HT1080 (cell line): ENCODE measurements around the gene HEPACAM. TPM values are rescaled to one million over a fixed set of nuclear protein-coding genes. Genes with fewer than 3 reads are reported as not detected.

Experiments
- DNase-seq: peaks from one replicate; pipeline ENCODE4 v3.0.0-alpha.2; 2015; ENCODE audit warnings: low read depth
- total RNA-seq: library from RNA; depleted of rRNA; stranded (reverse); fragments of >200 nt; shearing (Covaris generic); gene quantifications from 2 replicates; pipeline ENCODE4 v1.2.3, GENCODE V29; 2014

Gene HEPACAM
- total RNA-seq, 1 experiment from 2014 or later: 0.29 TPM

DNA sequence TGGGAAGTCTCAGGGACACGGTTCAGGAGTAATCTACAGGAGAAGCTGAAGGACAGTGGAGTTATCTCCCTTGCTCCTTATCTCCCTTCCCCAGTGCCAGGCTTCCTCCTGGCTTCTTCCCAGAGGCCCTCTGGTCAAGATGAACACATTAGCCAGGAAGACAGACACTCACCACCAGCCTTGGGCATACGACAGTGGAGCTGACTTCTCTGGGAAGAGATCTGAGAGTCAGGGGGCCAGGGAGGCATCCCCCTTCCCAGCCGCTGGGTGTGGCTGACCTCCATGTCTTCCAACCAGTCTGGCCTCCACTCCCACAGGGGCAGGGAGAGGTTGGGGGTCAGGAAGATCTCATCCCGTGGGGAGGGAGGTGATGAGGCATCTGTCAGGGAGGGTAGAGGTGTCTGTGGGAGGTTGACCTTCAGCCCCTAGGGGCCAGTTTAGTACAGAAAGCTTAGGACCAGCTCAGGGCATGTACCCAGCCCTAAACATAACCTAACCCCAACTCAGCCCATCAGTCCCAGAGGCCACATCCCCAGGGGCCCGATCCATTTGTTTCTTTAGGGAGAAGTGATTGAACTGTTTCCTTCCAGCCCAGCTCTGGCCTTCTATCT is 50.9 kb downstream of the HEPACAM start:
- DNase-seq: no peak

DNA sequence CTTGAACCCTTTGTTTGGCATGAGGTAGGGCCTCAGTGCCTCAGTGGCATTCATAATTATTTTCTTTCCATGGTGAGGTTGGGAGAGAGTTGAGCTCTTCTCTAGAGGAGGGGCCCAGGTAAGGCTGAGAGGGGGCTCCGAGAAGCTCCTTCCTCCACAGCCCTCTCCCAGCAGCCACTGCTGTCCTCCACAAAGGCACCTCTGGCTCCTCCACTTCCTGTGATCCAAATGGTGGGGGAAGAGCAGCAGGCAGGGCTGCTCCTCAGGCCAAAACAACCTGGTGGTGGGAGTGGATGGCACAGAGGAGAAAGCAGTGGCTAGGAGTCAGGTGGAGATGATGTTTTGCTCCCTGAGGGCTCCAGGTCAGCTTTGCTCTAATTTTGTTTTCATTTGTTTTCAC is 51.5 kb downstream of the HEPACAM start:
- no peak for DNase-seq

DNA sequence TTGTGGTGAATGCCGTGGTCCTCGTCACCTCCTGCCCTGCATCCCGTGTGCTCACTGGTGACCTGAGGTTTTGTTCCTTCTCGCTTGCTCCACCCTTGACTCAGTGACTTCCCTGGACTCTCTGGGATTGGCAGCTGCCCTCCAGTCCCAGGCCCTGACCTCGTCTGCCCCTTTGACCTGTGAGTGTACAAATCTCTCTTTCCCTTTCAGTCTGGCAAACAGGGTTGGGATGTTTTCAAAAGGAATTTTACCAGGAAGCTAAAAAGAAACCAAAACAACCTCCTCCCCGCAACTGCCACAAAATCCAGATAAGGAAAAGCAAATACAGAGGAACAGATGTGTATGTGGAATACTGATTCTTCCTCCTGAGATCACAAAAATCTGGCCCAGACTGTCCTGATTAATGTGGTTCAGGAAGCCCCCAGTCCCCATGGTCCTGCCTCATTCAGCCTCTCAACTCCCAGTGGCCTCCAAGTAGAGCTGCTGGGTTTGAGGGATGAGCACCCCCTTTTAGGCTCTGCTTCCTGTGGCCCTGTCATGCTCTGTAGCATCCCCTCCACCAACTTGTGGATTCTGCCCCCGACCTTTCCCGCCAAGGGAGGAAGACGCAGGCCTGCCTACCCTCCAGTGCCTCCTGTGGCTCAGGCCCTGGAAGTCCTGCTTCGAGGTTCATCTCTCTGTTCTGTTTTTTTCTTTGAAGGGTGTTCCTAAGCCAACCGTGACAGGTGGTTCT is 53.3 kb downstream of the HEPACAM start:
- DNase-seq: no peak

DNA sequence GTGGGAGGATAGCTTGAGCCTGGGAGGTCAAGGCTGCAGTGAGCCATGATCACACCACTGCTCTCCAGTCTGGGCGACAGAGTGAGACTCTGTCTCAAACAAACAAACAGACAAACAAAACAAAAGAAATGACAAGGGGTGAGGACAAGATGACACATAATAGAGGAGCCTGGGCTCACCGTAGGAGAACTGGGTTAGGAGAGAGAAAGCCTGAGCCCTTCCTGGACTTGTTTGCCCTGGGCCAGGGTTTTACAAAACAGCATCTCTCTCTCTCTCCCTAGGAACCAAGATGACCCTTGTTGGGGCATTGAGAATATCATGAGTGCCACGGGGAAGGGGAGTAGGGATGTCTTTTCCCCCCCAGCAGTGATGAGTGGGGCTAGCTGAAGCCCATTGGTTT is 54.9 kb downstream of the HEPACAM start:
- no peak for DNase-seq

GRCh38 chr11:124880290-124880611 is 55.6 kb downstream of the HEPACAM start:
- no peak for DNase-seq

- DNase-seq: no peak
These were observed 56.2 kb downstream of the HEPACAM start for GRCh38 chr11:124879493-124880289.

DNA sequence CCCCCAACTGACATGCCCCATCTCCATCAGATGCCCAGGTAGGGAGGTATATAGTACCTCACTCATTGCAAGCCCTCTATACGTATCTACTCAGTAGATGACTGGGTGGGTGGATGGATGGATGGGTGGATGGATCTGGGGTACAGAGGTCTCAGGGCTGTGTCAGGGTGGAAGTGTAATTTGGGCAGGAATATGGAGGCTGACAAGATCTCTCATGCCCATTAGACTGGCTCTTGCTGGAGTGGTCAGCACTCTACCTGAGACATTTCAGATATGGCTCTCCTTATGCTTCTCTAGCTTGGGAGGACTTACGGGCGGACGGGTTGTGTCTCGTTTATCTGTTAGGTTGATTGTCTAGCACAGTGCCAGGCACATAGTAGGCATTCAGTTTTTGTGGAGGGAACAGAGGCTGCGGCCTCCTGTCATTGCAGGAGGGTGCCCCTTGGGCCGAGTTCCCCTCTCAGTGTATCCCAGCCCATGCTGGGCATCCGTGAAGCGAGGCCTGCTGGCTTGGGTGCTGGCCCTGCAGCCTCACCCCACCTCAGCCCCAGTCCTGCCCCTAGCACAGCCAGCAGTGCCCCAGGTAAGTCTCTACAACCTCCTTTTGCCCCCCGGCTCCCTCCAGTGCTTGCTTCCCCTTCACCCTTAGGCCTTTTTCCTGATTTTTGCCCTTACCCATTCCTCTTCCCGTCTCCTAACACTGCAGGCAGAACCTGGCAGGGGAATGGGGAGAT is 56.9 kb downstream of the HEPACAM start:
- DNase-seq: no peak

- DNase-seq: no peak
These were observed 57.7 kb downstream of the HEPACAM start for GRCh38 chr11:124877910-124878758.

- DNase-seq: no peak
These were observed 58.3 kb downstream of the HEPACAM start for GRCh38 chr11:124877631-124877909.

GRCh38 chr11:124876818-124877630 is 58.8 kb downstream of the HEPACAM start:
- no peak for DNase-seq

GRCh38 chr11:124875943-124876817 is 59.7 kb downstream of the HEPACAM start:
- peak; percentile 91 for DNase-seq

GRCh38 chr11:124875401-124875800 is 60.4 kb downstream of the HEPACAM start:
- DNase-seq: no peak

GRCh38 chr11:124874571-124875255 is 61.1 kb downstream of the HEPACAM start:
- no peak for DNase-seq

DNA sequence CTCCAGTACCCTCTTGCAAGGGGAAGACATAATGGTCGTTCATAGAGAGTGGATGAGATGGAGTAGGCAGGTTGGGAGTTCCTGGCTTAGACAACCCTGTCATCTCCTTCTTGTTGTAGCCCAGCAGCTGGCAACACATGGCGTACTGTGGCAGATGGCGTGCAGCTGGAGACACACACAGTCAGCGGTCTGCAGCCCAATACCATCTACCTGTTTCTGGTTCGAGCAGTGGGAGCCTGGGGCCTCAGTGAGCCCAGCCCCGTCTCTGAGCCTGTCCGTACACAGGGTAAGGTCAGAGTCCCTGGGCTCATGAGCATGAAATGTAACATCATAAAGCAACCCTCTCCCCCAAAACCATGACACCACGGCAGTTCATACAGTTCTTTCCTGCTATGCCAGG is 61.9 kb downstream of the HEPACAM start:
- no peak for DNase-seq

GRCh38 chr11:124872741-124873140 is 63.1 kb downstream of the HEPACAM start:
- DNase-seq: no peak

DNA sequence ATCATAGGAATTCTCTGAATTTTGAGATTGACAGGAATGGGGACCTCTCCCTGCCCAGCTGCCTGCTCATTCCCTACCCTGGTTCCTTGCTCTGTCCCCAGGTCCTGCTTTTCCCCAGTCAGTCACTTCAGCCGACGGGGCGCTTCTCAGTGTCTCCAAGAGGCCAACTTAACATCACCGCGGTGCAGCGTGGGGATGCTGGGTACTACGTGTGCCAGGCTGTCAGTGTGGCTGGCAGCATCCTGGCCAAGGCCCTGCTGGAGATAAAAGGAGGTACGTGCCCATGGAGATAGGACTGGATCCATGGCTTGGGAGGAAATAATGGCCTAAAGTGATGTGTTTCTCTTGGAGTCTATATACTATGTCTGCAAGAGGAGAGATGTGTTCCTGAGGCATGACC is 63.6 kb downstream of the HEPACAM start:
- no peak for DNase-seq

DNA sequence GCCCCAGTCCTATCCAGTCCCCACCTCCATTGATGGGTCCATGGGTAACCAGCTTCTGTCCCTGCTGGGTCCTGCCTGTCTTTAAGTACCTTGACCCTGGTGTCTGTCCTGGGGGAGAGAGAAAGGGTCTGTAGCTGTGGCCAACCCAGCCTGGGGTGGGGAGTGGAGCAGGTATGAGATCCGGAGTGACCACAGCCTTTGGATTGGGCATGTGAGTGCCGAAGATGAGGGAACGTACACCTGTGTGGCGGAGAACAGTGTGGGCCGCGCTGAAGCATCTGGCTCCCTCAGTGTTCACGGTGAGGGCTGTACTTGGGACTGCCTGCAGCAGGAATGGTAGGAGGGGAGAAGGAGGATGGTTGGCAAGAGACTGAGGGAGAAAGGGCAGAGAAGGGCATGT is 65.4 kb downstream of the HEPACAM start:
- no peak for DNase-seq

DNA sequence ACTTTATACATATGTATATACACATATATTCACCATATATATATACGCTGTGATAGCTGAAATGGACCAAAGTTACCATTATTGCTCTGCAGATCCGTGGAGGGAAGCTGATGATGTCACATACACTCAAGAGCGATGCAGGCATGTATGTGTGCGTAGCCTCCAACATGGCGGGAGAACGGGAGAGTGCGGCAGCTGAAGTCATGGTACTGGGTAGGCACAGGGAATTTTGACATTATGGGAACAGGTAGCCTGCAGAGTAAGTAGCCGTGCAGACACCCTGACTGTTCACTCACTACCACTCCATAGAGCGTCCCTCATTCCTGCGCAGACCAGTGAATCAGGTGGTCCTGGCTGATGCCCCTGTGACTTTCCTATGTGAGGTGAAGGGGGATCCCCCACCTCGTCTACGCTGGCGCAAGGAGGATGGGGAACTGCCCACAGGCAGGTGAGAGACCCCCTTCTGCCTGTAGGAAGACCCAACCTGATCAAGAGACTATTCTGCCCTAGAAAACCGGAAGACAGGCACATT is 65.9 kb downstream of the HEPACAM start:
- no peak for DNase-seq
